GM19239 (cell line): Measurements from ENCODE around the gene KRT6C.

ENCODE experiments used
- DNase-seq: peaks from one replicate; pipeline ENCODE4 v3.0.0; 2011; ENCODE audit warnings: low spot score; ENCODE audit not compliant: insufficient read length
- FAIRE-seq: peaks from 2 replicates; lab custom pipeline; 2011; peaks lifted over from hg19 to GRCh38; lab: Jason Lieb, UNC

Gene KRT6C

DNA sequence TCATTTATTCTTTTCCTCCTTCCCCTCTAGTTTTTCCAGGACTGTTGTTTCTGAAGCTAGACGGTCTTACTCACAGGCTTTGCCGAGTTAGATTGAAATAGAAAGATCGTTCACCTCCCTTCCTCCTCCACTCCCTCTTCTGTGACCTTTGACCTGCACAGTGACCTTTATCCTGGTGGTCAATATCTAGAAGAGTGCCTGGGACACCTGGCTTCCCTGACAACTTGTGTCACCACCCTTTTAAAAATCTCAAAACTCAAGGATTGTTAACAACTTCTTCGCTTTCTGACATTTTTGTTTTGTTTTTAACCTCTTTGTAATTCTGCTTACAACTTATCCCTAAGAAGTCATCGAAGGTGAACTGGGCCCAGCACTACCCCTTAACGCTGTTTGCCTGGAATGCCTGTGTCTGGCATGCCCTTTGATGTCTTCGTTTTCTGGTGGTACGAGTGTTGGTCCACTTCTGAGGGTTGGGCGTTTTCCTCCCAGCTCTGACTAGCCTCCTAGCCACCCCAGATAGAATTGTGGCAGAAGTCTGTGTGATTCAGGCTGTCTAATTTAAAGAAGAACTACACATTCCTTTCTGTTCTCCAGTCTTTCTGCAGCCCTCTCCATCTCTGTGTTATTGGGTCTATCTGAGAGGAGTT, 36.7 kb downstream of the KRT6C start:
- FAIRE-seq (no peak), DNase-seq (no peak)

DNA sequence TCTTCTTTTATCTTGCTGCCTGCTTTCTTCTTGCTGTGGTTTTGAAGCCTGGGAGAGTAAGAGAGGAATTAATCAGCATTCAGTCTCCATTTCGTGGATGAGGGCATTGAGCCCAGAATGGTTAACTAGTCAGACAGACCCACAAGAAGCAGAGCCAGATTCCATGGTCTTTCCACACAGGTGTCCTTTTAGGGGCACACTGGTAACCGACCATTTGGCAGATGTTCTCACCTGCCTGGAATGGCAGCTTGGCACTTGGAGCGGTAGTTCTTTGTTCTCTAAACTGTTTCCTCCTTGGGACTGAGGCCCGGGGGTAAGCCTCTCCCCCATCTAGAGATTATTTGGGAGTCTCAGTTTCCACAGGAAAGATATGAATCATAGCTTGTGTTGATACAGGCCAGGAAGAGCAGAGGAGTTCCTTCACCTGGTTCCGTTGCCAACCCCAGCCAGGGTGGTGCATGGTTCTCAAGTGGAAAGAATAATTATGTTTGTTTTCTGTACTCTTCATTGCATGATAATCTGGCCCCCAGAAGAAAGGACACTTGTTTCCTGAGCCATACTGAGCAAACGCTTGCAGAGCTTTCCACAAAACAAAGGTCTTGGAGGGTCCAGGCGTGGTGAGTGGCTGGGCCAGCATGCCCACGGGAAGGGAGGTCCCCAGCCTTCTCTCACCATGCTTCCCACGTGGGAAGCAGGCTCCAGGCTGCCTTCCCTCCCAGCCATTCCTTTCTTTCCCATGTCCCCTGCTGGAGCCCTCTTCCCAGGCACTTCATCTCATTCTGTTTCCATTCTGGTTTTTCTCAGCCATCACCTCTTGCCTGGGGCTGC, 37.4 kb downstream of the KRT6C start:
- FAIRE-seq (no peak), DNase-seq (no peak)

DNA sequence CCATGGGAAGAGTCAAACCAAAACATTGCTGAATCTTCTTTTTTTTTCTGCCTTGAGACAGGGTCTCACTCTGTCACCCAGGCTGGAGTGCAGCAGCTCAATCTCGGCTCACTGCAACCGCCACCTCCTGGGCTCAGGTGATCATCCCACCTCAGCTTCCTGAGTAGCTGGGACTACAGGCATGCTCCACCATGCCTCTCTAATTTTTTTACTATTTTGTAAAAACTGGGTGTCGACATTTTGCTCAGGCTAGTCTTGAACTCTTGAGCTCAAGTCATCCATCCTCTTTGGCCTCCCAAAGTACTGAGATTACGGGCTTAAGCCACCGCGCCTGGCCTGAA, 38.0 kb downstream of the KRT6C start:
- DNase-seq: no peak
- FAIRE-seq: no peak

DNA sequence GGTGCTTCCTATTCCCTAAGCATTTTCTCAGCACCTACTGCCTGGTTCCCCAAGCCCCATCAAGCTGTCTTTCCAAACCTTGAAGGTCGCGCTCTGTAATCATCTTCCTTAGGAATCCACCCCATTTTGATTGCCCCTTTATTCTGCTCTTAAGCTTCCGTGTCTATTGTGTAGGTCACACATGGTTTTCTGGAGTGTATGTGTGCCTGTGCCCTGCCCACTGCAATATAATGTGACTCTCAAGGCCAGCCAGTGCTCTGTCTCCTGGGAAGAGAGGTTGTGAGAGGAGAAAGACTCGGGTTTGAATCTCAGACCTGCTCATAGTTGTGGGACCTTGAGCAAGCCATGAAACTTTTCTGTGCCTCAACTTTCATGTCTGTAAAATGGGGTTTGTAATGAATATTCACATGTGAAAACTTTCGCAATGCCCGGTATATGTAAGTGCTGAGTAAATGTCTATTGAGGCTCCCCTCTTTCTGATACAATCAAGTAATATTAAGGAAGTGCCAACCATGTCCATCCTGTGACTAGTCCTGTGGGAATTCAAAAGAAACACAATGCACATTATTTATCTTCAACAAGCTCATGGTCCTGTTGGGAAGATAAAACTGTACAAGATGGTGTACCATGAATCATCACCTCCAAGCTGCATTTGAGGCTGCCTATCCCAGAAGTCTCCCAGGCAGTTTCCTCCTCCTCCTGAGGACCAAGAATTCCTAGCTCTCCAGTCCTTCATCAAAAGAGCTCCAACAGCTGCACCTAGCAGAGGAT, 38.7 kb downstream of the KRT6C start:
- FAIRE-seq (no peak), DNase-seq (no peak)

DNA sequence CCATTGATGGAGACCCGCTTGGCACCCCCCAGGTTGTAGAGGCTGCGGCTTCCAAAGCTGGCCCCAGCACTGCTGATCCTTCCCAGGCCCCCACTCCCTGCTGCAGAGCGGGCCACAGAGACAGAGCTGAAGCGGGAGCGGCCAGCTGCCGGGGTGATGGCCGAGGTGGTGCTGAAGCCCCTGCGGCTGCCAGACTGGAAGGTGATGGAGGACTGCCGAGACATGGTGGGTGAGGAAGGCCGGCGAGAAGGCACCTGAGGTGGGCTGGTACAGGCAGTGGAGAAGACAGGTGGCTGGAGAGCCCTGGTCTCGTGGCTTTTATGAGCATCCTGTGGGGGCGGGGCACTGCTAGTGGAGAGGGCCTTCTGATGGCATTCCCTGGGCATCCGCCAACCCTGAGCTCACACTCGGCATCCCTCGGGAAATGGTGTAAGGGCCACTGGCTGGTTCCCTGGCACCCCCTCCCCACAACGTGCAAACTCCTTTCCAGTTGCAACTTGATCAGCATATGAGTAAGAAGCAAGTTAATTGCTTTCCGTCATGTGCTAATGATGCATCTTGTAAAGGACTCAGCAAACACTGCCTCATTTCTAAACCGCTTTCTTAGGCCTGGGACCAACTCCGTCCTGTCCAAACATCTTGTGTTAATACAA, 39.4 kb downstream of the KRT6C start, which contains the start of gene KRT75:
TSS of gene KRT75 (minus strand) at position 291 of the 653 bp plus-strand sequence. CDS start at position 224, 67 bp downstream.
- FAIRE-seq: no peak
- no peak for DNase-seq

DNA sequence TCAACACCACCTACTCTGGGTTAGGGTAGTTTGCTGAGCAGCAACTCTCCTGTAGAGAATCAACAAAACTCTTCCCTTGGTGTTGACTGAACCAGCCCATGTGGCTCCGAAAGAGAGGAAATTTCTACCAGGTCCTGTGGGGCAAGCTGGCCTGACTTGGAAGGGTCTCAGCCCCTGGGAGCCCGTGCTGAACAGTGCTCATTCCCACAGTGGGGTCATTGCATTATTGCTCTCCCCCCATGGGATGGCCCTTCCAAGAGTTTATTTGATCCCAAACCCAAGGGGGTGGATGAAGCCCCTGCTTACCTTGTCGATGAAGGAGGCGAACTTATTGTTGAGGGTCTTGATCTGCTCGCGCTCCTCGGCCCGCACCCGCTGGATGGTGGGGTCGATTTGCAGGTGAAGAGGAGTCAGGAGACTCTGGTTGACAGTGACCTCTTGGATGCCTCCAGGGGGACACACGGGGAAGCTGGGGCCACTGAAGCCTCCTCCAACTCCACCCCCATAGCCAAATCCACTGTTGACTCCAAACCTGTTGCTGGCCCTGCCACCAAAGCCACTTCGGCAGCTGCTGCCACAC, 40.0 kb downstream of the KRT6C start:
- no peak for FAIRE-seq
- DNase-seq: no peak

DNA sequence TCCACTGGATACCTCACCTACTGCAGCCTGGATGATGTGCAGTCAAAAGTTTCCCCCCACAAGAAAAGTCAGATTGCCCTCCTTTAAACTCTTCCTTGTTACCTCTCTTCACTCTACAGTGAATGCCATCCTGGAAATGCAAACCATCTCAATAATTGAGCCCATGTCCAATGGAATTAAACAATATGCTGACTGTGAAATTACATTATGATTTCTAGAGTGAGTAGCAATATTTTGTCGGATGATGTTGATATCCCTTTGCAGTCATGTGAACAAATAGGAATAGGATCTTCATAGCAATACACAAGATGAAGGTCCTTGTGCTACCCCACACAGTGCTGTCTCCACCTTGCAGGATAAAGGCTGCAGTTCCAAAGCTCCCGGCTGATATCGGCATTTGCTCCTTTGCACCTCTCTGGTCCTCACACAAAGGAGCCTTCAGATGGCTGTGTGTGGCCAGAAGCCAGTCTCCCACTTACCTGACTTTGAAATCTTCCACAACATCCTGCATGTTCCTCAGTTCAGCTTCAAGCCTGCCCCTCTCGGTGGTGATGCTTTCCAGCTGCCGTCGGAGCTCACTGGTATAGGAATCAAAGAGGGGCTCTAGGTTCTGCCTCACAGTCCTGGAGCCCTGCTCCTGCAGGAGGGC, 40.9 kb downstream of the KRT6C start:
- no peak for DNase-seq
- FAIRE-seq: no peak

DNA sequence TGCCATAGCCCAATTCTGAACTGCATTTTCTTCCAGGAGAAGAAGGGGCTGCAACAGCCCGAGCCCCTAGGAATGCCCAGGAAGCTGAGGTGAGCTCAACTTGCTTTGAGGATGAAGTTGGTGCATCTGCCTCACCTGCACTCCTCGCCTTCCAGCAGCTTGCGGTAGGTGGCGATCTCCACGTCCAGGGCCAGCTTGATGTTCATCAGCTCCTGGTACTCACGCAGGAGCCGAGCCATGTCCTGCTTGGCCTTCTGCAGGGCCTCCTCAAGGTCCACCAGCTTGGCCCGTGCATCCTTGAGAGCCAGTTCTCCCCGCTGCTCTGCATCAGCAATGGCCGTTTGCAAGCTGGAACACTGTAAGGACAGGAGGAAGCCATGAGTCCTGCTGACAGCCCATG, 45.5 kb downstream of the KRT6C start:
- FAIRE-seq: no peak
- no peak for DNase-seq

DNA sequence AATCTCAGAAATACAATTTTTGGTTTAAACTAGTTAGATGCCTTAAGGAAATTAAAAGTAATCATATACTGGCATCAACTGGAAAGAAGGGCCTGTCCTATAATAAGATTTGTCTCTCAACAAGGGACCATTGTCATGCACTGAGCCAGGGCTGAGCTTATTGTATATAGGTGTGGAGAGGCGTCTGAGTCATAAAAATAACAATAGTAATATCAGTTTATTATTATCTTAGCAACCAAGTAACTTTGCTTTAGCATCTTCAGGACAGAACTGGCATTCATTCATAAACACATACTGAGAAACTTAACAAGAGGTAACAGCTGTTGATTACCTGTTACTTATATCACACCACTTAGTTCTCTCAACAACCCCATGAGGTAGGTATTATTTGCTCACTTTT, 46.5 kb downstream of the KRT6C start:
- no peak for DNase-seq
- no peak for FAIRE-seq

DNA sequence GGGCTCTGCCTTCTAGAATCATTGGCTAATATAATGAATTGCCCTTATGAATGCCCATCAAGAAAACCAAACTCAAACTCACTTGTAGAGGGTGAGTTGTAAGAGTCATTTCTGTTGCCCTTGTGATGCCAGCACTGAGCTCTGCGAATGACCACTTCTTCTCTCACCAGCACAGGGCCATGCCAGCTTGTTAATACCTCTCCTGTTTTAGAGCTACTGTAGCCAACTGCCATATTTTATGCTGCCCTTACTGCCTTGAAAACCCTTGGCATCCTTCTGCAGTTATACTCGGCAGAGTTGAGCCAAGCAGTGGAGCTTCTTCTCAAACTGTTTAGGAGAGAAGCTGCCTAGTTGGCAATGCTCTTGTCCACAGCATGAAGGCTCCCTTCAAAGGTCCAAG, 47.6 kb downstream of the KRT6C start:
- no peak for FAIRE-seq
- DNase-seq: no peak

DNA sequence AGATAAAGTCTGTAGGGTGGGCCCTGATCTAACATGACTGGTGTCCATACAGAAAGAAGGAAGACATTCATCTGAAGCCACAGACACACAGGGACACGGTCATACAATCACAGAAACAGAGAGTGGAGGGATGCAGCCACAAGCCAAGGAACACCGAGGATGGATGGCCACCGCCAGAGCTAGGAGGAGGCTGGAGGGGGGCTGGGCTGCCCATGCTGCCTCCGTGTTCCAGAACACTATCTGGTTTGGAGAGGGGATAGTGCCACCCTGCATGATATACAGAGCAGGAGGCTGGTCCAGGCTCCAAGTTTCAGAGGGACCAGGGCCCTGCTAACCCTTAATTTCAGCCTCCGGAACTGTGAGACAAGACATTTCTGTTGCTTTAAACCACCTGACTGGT, 48.1 kb downstream of the KRT6C start:
- DNase-seq (no peak), FAIRE-seq (no peak)

DNA sequence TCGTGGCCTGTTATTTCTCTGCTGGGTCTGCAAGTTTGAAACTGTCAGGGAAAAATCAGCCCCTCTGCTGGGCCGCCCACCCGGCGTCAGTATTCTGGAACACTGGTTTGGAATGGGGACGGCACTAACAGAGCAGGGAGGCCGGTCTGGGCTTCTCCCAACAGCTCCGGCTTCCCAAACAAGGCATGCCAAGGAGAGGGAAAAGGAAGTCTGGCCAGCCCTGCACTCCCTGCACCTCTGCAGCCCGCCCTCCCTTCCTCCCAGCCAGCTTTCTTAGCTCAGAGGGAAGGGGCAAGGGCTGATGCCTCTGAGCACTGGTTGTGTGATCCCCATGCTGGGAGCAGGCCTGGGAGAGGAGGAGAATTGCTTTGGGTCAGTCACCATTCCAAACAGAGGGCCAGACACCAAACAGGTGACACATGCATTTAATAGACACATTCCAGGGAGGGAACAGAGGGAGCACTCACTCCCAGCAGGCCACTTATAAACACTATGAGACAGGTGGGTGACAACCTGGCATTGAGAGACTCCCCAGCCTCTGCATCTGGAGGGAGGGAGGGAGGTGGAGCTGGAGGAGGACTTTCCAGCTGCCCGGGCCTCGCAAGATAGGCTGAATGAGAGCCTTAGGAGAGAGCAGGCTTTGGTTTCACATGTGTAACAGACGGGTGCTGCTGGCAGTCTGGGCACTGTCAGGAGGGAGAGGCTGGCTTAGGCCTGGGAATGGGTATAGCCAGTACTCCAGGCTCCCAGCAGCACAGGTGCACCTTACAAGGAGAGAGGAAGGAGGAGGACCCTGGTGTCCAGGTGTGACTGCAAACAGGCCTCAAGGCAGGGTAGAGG, 49.7 kb downstream of the KRT6C start:
- no peak for DNase-seq

DNA sequence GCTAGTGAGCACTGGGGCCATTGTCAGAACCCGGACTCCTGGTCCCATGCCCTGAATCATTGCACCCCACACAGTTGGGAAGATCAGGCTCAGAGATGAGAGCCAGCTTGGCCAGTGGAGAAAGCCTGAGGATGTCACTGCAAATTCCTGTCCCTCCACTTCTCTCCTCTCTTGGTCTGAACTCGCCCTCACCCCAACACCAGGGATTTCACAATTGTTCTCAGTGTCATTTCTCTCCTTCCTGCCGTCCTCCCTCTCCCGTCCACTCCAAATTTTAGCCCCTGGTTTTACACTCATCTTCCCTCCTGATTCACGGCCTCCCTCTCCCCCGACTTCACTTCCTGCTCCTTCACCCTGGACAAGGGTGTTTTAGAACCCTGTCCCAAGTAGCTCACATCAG, 50.6 kb downstream of the KRT6C start:
- no peak for FAIRE-seq
- DNase-seq: no peak

More for the DNA sequence above, 49.7 kb downstream of the KRT6C start:
- FAIRE-seq: no peak

DNA sequence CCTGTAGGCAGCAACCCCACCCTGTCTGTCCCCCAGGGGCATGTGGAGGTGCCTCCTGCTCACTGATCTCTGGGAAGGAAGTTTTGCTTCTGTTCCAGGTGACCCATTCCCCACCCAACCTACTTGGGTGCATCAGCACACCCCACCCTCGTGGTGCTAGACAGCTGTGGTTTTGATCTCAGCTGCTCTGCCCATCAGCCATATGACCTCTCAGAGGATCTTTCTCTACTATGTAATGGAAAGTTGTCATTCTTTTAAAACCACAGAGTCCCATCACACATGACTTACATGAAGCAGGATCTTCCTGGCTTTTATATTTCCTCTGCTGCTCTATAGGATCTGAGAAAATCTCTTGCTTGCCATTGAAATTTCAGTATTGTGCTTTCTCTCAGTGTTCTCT, 53.9 kb downstream of the KRT6C start:
- DNase-seq: no peak
- no peak for FAIRE-seq

DNA sequence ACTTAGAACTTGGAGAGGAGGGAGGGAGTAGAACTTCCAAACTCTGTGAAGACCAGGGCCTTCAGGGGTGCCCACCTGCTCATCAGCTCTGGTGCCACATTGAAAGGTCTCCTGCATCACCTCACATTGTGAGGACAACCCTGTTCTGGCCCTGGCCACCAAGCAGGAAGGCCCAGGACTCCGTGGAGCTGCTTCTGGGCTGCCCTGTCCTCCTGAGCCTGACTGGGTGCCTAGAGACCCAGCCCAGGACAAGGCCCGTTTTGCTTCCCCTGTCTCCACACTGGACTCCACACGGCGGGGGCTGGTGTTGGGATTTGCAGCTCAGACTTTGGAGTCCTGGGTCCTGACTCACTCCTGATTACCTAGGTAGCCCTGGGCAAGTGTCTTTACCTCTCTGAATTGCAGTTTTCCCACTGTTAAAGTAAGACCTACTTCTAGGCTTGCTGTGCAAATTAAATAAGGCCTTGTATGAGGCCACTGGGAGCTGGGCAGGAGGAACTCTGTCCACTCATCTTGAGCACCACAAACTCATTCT, 55.0 kb downstream of the KRT6C start:
- FAIRE-seq (no peak), DNase-seq (no peak)
